Measurements from ENCODE around the gene GRIK1.

The GRIK1 gene

GRCh38 chr21:29645666-29646553, 293.9 kb downstream of the GRIK1 start:
- in situ Hi-C loops (cut with MboI; ENCODE audit: low pct_unique_long_range_greater_than_20kb, low sequenced_read_pairs, unreplicated experiment) = no loop called here
- no peak for DNase-seq (ENCODE audit: low spot score)
- no peak for TF ChIP-seq CTCF (IDR thresholded peaks at IDR 0.05; ENCODE audit: extremely low read depth, insufficient read depth, missing control alignments)

DNA sequence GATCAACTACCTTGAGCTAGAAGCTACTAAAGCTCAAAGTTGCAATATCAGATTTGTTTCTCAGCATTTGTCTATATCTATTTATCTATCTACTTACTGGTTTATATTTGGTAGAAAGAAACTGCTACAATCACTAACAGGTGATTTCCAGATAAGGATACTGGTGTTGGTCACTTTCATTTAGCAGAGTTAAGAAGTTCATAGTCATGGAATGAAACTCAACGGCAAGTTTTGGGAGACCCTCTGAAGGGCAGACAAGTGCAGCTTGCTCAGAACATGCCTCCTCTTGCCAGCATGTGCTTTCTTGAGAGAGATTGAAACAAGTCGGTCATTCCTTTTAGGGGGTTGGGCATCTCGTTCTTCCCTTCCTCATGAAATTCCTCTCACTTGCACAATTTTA, 296.5 kb downstream of the GRIK1 start:
- in situ Hi-C loops (cut with MboI; ENCODE audit: low pct_unique_long_range_greater_than_20kb, low sequenced_read_pairs, unreplicated experiment) = no loop called here
- DNase-seq (ENCODE audit: low spot score) = no peak
- TF ChIP-seq CTCF (IDR thresholded peaks at IDR 0.05; ENCODE audit: extremely low read depth, insufficient read depth, missing control alignments) = no peak

DNA sequence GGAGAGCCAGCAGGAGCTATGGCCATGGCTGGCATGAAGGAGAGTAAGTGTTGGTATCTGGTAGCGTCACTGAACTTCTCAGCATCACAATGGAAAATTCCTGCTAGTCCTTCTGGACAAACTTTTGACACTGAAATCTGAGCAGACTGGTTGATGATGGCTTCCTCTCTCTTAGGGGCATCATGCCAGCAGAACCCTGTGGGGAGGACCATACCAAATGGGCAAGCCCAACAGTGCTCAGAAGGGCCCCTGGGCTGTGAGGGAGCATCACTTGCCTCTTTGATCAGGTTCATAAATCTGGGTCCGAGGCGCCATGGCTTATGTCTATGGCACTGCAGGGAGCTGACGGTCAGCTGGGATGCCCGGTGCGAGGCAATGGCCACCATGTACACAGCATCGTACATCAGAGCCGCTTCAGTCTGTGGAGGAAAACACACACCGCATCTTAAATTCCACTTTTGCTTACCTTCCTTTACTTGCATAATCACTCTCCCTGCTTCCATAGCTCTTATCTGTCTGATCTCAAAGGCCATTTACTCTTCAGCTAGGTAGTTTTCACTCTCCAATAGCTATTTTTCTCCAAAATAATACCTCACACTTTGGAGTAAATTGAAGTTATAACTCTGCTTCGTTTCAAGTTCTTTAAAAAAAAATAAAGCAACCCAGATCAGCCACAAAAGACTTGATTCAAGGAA, 297.1 kb downstream of the GRIK1 start:
- no peak for DNase-seq (ENCODE audit: low spot score)
- no peak for TF ChIP-seq CTCF (IDR thresholded peaks at IDR 0.05; ENCODE audit: extremely low read depth, insufficient read depth, missing control alignments)
- in situ Hi-C loops (cut with MboI; ENCODE audit: low pct_unique_long_range_greater_than_20kb, low sequenced_read_pairs, unreplicated experiment) = no loop called here

DNA sequence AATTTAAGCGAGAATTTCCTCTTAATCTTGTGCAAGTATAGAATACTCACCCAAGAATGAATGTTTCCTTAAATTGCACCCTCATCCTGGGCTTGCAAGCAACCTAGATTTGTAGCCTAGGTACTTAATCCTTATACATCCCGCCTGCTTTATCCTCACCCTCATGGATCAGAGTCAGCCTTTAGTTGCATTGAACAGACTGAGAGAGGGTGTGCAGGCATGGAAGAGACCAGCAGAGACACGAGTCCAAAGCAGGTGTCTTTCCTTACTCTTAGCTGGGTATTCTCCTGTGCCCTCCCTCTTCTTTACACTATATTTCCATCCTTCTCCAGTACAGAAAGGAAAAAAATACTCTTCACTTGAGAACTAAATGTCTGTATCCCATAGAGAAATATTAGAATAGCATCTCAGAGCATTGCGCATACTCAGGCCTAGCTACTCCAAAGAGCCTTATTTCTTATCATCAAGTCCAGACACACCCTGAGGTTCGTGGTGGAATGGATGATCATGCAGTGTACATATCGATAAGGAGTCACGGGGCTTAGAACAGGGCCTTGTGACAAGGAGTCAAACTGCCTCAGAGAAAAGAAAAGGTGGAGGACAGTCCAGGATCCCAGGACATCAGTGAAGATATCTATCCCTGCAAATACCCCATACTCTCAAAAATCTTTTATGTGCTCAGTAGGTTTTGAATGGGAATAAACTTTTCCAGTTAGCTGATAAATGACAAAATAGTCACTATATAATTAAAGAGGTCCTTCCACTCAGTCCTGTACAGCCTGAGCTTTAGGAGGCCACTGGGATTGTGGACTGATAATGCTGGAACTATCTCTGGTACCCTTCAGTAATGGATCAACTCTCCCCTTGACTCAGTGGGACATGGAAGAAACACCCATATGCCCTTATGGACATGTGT, 297.9 kb downstream of the GRIK1 start:
- no peak for DNase-seq (ENCODE audit: low spot score)
- in situ Hi-C loops (cut with MboI; ENCODE audit: low pct_unique_long_range_greater_than_20kb, low sequenced_read_pairs, unreplicated experiment) = no loop called here
- TF ChIP-seq CTCF (IDR thresholded peaks at IDR 0.05; ENCODE audit: extremely low read depth, insufficient read depth, missing control alignments) = no peak

DNA sequence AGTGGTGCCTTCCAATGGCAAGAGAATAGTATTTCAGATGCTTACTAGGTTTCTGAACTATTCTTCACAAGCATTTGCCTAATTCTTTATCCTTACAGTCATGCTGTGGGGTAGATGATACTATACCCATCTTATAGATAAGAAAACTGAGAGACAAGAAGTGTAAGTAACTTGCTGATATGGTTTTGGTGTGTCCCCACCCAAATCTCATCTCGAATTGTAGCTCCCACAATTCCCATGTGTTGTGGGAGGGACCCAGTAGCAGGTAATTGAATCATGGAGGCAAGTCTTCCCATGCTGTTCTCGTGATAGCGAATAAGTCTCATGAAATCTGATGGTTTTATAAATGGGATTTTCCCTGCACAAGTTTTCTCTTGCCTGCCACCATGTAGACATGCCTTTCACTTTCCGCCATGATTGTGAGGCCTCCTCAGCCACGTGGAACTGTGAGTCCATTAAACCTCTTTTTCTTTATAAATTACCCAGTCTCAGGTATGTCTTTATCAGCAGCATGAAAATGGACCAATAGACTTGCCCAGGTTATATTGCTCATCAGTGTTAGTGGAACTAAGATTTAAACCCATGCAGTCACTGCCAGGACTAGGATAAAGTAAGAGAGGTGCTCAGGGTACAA, 298.7 kb downstream of the GRIK1 start:
- no peak for TF ChIP-seq CTCF (IDR thresholded peaks at IDR 0.05; ENCODE audit: extremely low read depth, insufficient read depth, missing control alignments)
- in situ Hi-C loops (cut with MboI; ENCODE audit: low pct_unique_long_range_greater_than_20kb, low sequenced_read_pairs, unreplicated experiment) = no loop called here
- no peak for DNase-seq (ENCODE audit: low spot score)

GRCh38 chr21:29640080-29640508, 299.7 kb downstream of the GRIK1 start:
- no peak for TF ChIP-seq CTCF (IDR thresholded peaks at IDR 0.05; ENCODE audit: extremely low read depth, insufficient read depth, missing control alignments)
- no peak for DNase-seq (ENCODE audit: low spot score)
- in situ Hi-C loops (cut with MboI; ENCODE audit: low pct_unique_long_range_greater_than_20kb, low sequenced_read_pairs, unreplicated experiment) = no loop called here

Data from GM13977 (cell line).